GM12875 (cell line): ENCODE data around the gene VPS8.
"Not testable (repeated sequence)": the region's sequence is repeated elsewhere in the genome, so short reads cannot be mapped to it uniquely, and the experiment has no call there.

Experiments used
- H3K4me3 ChIP-seq: one replicate; pipeline ENCODE4 v1.5.1; 2011; ENCODE audit warnings: low read depth, low read length, control low read depth
- CTCF ChIP-seq: IDR thresholded peaks from 2 replicates; pipeline ENCODE4 v1.5.1; 2011; ENCODE audit warnings: low read depth, mild to moderate bottlenecking, control low read depth, inconsistent platforms, low read length, moderate library complexity, borderline replicate concordance; ENCODE audit not compliant: insufficient read depth

Gene VPS8

GRCh38 chr3:184941408-184941807, 129.4 kb downstream of the VPS8 start:
- no peak for TF ChIP-seq CTCF
- H3K4me3 ChIP-seq = no peak overlapping the region

GRCh38 chr3:184942735-184943134, 130.8 kb downstream of the VPS8 start:
- H3K4me3 ChIP-seq = no peak overlapping the region
- no peak for TF ChIP-seq CTCF

- no peak overlapping the region for H3K4me3 ChIP-seq
- no peak for TF ChIP-seq CTCF
Measured at GRCh38 chr3:184944241-184944640, 132.3 kb downstream of the VPS8 start.

- no peak for TF ChIP-seq CTCF
- H3K4me3 ChIP-seq = no peak overlapping the region
Measured at GRCh38 chr3:184945886-184946625, 134.1 kb downstream of the VPS8 start.

- TF ChIP-seq CTCF = no peak
Measured at GRCh38 chr3:184946917-184947316, 135.0 kb downstream of the VPS8 start.

GRCh38 chr3:184949251-184949965, 137.4 kb downstream of the VPS8 start:
- TF ChIP-seq CTCF = no peak
- no peak overlapping the region for H3K4me3 ChIP-seq

More at GRCh38 chr3:184946917-184947316, 135.0 kb downstream of the VPS8 start:
- no peak overlapping the region for H3K4me3 ChIP-seq

- not testable (repeated sequence) for H3K4me3 ChIP-seq
Measured at GRCh38 chr3:184950816-184951215, 138.8 kb downstream of the VPS8 start.
